ENCODE data around the gene LCE3B. TPM values are rescaled to one million over a fixed set of nuclear protein-coding genes. Genes with fewer than 3 reads are reported as not detected.

Gene LCE3B, protein sequence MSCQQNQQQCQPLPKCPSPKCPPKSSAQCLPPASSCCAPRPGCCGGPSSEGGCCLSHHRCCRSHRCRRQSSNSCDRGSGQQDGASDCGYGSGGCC
- not detected in 5 replicates for total RNA-seq (2022; extraction: Qiagen RNA extraction; ENCODE audit: low read depth)

DNA sequence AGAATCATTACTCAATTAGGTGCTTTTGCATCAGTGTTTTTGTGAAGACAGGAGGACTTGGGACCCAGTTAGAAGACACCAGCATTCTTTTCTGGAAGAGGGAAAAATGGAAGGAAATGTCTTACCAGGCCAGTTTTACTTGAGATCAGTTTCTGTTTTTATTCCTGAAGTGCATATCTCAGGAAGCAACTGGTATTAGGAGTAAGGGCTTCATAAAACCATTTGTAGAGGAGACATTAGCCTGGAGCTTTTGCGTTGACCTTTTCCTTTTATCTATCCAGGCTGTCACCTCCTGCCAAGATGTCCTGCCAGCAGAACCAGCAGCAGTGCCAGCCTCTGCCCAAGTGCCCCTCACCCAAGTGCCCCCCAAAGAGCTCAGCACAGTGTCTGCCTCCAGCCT is at the start of gene LCE3B:
LCE3B (plus strand) TSS at position 301 of the 400 bp plus-strand sequence; CDS start at position 301, 0 bp downstream.

DNA sequence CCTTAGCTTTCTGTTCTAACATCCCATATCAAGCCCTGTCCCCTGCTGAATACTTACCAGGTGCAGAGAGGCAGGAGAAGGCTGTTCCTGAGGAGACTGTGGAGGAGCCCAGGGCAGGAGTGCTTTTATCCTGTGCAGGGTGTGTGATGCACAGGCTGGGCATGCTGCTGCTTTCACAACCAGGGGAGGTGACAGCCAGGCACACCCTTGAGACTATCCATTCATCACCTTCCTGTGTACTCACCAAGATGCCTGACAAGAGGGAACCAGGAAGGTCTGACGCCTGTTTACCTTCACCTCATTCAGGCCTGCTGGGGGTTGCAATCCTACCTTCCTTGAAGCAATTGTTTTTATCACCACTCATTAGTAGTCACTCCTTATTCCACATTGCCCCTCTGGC is 46.9 kb upstream of the LCE3B start, which contains the start of gene LCE3E:
LCE3E (minus strand) TSS at position 100 of the 400 bp plus-strand sequence. CDS start 572 bp downstream, outside the sequence.

DNA sequence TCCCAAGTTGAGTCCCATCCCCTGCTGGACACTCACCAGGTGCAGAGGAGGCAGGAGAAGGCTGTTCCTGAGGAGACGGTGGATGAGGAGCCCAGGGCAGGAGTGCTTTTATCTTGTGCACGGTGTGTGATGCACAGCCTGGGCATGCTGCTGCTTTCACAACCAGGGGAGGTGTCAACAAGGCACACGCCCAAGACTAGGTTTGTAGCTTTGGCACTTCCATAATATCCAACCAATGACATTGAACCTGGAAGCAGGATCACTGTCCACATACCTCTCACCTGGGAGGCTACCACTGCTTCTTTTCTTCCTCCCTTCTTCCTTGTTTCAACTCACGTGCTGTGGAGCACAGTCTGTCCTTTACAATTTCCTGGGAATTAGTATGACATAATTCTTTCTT is 33.2 kb upstream of the LCE3B start, which contains the start of gene LCE3D:
LCE3D (minus strand) TSS at position 84 of the 400 bp plus-strand sequence. CDS start 580 bp downstream, outside the sequence.

DNA sequence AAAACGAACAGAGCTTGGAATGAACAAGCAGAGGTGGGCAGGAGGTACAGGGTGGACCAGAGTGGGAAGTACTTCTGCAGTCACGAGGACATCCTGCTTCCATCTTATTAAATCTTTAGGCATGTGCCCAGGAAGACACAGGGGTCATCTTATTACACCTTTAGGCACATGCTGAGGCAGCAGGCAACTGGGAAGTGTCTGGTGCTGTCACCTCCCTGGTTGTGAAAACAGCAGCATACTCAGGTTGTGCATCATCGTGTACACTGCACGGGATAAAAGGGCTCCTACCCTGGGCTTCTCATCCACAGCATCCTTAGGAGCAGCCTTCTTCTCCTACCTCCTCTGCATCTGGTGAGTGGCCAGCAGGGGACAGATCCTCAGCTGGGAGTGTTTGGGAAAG is 13.7 kb upstream of the LCE3B start, which contains the start of gene LCE3C:
LCE3C (plus strand) TSS at position 301 of the 400 bp plus-strand sequence. CDS start 498 bp downstream, outside the sequence.

DNA sequence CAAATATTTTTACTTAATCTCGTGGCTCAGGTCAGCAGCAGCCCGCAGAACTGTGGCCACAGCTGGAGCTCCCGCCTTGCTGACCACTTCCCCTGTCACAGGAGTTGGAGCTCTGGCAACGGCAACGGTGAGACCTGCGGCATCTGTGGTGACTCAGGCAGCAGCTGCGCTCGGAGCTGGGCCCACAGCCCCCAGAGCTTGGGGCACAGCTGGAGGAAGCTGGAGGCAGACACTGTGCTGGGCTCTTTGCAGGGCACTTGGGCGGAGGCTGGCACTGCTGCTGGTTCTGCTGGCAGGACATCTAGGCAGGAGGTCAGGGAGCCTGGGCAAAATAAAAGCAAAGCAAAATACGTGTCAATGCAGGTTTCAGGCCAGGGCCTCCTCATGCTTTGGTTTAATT is 9.2 kb downstream of the LCE3B start, which contains the start of gene LCE3A:
LCE3A (minus strand) TSS at position 301 of the 400 bp plus-strand sequence; CDS start at position 301, 0 bp downstream.

DNA sequence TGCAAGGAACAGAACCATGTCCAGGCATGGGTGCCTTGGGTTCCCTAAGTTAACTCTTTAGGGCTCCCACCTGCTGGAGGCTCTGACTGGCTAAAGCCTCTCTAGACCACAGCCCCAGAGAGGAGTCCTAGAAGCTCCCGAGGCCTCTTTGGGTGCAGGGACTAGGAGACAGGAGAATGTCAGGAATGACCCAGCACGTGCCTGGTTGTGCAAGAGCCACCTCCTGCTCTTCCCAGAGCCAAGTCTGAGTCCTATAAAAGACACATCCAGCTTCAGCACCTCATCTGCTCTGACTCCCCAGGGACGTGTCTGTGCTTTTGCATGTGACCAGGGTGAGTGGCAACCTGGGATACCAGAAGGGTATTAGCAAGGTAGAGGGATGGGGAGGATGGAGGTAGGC is 49.5 kb downstream of the LCE3B start, which contains the start of gene LCE2D:
LCE2D (plus strand) TSS at position 283 of the 400 bp plus-strand sequence. CDS start 726 bp downstream, outside the sequence.

Other genes with a start within 250 kb of the LCE3B start
- gene CRNN, start 199.5 kb upstream of the LCE3B start, total RNA-seq (2022; extraction: Qiagen RNA extraction; ENCODE audit: low read depth) = not detected in 5 replicates
- not detected in 5 replicates for gene LCE5A, start 103.0 kb upstream of the LCE3B start, total RNA-seq (2022; extraction: Qiagen RNA extraction; ENCODE audit: low read depth)
- gene CRCT1, start 99.3 kb upstream of the LCE3B start, total RNA-seq (2022; extraction: Qiagen RNA extraction; ENCODE audit: low read depth) = 0.40 to 1.1 TPM (median 0.73 TPM) in 4 of 5 replicates, not detected in the other
- 0.51 TPM in 1 of 5 replicates, not detected in the others for gene LCE3E, start 47.0 kb upstream of the LCE3B start, total RNA-seq (2022; extraction: Qiagen RNA extraction; ENCODE audit: low read depth)
- 1.6 to 2.7 TPM (median 2.4 TPM) in 5 replicates for gene LCE3D, start 33.3 kb upstream of the LCE3B start, total RNA-seq (2022; extraction: Qiagen RNA extraction; ENCODE audit: low read depth)
- not detected in 5 replicates for gene LCE3C, start 13.6 kb upstream of the LCE3B start, total RNA-seq (2022; extraction: Qiagen RNA extraction; ENCODE audit: low read depth)
- not detected in 5 replicates for gene LCE3A, start 9.3 kb downstream of the LCE3B start, total RNA-seq (2022; extraction: Qiagen RNA extraction; ENCODE audit: low read depth)
- not detected in 5 replicates for gene LCE2D, start 49.6 kb downstream of the LCE3B start, total RNA-seq (2022; extraction: Qiagen RNA extraction; ENCODE audit: low read depth)
- not detected in 5 replicates for gene LCE2C, start 61.5 kb downstream of the LCE3B start, total RNA-seq (2022; extraction: Qiagen RNA extraction; ENCODE audit: low read depth)
- not detected in 5 replicates for gene LCE2B, start 72.3 kb downstream of the LCE3B start, total RNA-seq (2022; extraction: Qiagen RNA extraction; ENCODE audit: low read depth)
- not detected in 5 replicates for gene LCE2A, start 84.5 kb downstream of the LCE3B start, total RNA-seq (2022; extraction: Qiagen RNA extraction; ENCODE audit: low read depth)
- gene LCE4A, start 94.3 kb downstream of the LCE3B start, total RNA-seq (2022; extraction: Qiagen RNA extraction; ENCODE audit: low read depth) = not detected in 5 replicates
- 0.07 TPM in 1 of 5 replicates, not detected in the others for gene KPRP, start 144.2 kb downstream of the LCE3B start, total RNA-seq (2022; extraction: Qiagen RNA extraction; ENCODE audit: low read depth)
- not detected in 5 replicates for gene LCE1F, start 161.3 kb downstream of the LCE3B start, total RNA-seq (2022; extraction: Qiagen RNA extraction; ENCODE audit: low read depth)
- gene LCE1E, start 172.4 kb downstream of the LCE3B start, total RNA-seq (2022; extraction: Qiagen RNA extraction; ENCODE audit: low read depth) = 0.10 to 0.21 TPM in 2 of 5 replicates, not detected in the others
- not detected in 5 replicates for gene LCE1D, start 182.9 kb downstream of the LCE3B start, total RNA-seq (2022; extraction: Qiagen RNA extraction; ENCODE audit: low read depth)
- not detected in 5 replicates for gene LCE1C, start 192.8 kb downstream of the LCE3B start, total RNA-seq (2022; extraction: Qiagen RNA extraction; ENCODE audit: low read depth)
- gene LCE1B, start 198.2 kb downstream of the LCE3B start, total RNA-seq (2022; extraction: Qiagen RNA extraction; ENCODE audit: low read depth) = not detected in 5 replicates
- not detected in 5 replicates for gene LCE1A, start 213.7 kb downstream of the LCE3B start, total RNA-seq (2022; extraction: Qiagen RNA extraction; ENCODE audit: low read depth)
- not detected in 5 replicates for gene LCE6A, start 229.0 kb downstream of the LCE3B start, total RNA-seq (2022; extraction: Qiagen RNA extraction; ENCODE audit: low read depth)
- not detected in 5 replicates for gene LCE7A, start 246.2 kb downstream of the LCE3B start, total RNA-seq (2022; extraction: Qiagen RNA extraction; ENCODE audit: low read depth)